Stimulated activated CD8-positive, alpha-beta memory T cell treated with anti-CD3 and anti-CD28 coated beads, Interleukin-7, amount 100 ng/mL, for 24 hours (primary cell): Measurements from ENCODE around the gene CNOT2.
A peak's percentile ranks its signal among the peaks of the same experiment; 100 is the strongest.

Source experiments
- DNase-seq: peaks from one replicate; pipeline ENCODE4 v3.0.0-alpha.2; 2020; ENCODE audit warnings: low read depth

The CNOT2 gene, protein sequence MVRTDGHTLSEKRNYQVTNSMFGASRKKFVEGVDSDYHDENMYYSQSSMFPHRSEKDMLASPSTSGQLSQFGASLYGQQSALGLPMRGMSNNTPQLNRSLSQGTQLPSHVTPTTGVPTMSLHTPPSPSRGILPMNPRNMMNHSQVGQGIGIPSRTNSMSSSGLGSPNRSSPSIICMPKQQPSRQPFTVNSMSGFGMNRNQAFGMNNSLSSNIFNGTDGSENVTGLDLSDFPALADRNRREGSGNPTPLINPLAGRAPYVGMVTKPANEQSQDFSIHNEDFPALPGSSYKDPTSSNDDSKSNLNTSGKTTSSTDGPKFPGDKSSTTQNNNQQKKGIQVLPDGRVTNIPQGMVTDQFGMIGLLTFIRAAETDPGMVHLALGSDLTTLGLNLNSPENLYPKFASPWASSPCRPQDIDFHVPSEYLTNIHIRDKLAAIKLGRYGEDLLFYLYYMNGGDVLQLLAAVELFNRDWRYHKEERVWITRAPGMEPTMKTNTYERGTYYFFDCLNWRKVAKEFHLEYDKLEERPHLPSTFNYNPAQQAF

DNA sequence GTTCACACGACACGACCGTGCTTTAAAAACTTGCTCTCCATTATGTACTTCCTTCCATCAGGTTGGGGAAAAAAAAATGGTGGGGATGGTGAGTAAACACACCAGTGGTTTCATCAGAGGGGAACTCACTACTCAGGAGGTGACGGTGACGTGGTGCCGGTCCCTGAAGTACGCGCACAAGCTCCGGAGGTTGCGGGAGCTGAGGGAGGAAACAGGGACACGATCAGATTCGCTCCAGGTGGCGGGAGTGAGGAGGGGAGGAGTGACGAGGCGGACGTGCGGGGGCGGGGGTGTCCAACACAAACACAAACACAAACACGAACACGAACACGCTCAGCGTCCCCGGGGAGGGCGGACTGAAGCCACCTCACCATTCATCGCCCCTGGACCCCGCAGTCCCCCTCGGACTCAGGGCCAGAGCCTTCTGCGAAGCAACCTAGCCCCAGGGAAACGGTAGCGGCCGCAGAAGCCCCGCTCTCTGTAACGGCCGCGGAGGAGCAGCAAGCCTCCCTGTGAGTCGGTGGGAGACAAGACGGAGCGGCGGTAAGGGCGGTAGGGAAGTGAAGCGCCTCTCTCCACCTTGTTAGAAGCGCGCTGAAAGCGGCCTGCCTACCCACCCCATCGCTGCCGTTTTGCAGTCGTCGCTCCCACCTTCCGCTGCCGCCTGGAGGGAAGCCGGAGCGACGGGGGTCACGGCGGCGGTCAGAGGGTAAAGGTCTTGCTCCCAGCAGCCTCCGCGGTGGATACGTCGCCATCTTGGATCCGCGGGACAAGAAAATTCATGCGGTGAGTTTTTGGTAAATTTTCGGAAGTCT lies at the start of gene CNOT2:
Gene CNOT2, plus strand, starts transcription at position 739 of the 815 bp plus-strand sequence. CDS start 34,794 bp downstream, outside the sequence.
- peak; percentile 81 for DNase-seq

DNA sequence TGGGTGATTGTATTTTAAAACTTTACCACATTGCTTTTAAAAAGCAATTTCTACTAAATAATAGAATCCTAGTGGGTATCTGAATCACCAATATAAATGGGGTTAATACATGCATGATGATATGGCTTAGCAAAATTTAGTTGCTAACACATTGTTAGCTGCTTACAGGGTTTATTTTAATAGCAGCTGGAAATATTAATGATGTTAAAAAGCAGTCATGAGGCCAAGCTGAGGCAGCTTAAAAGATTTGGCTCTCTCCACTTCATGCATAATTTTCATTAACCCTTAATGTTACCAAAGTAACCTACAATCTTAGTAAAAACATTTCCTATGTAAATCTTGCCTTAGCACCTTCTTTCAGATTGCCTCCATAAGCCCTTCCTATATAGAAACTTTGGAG lies 49.2 kb upstream of the CNOT2 start:
- DNase-seq, result no peak

- DNase-seq, result no peak
Measured at GRCh38 chr12:70196811-70197281, 46.4 kb upstream of the CNOT2 start.

DNA sequence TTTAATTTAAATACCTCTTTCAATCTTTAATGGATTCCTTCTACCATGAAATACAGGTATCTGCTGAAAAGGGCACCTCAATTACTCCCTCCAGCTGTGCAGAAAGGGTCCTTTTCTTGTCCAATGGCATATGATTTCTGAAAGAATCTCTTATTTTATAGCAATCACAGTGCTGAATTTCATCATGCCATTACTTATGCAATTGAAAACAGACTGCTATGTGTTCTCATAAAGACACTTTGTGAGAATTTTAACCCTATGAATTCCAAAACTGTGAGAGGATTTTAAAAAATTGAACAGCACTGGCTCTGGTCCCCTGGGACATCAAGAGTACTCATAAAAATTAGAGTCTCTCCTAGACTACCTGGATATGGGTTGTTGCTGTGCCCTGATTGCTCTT lies 45.9 kb upstream of the CNOT2 start:
- DNase-seq, result no peak

DNA sequence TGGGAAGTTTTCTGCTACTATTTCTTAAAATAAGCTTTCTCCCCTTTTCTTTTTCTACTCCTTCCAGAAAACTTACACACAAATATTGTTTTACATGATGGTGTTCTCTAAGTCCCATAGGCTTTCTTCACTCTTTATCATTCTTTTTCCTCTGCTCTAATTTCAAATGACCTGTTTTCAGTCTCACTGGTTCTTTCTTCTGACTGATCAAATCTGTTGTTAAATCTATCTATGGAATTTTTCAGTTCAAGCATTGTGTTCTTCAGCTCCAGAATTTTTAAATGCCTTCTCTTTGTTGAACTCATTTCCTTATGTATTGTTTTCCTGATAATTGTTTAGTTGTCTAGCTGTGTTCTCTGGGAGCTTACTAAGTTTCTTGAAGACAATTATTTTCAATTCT lies 29.5 kb upstream of the CNOT2 start:
- DNase-seq, result no peak

GRCh38 chr12:70214972-70215617 lies 28.1 kb upstream of the CNOT2 start:
- no peak for DNase-seq

- DNase-seq, result no peak
Measured at GRCh38 chr12:70217416-70217815, 25.8 kb upstream of the CNOT2 start.

DNA sequence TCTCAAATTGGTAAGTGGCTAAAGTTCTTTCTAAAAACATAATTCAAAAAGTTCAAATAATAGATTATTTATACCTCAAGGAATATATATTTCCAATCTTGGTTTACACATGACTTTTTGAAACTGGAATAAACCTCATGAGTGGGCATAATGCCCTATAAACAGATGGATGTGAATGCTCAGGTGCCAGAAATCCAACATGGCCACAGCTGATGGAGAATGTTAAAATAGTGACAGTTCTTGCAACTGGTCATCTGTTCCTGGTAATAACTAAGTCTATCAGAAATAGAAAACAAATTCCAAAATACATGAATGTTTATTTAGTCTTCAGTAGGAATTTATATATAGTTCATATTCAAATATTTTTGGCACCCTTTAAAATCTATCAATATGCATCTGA lies 21.6 kb upstream of the CNOT2 start:
- no peak for DNase-seq

DNA sequence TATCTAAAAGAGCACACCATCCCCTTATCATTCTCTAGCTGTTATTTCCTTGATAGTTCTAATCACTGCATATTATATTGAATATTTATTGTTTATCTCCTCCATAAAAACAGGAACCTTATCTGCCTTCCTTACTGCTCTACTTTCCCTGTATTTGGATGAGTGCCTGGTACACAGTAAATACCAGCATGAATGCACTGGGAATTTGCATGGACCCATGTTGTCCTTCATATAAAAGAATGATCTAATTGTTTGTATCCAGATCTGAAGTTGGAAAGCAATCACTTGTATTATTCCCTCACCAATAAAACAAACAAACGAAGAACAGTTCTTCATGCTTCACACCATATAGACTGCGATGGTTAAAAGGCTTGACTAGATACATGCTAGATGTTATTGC lies 15.3 kb upstream of the CNOT2 start:
- no peak for DNase-seq

GRCh38 chr12:70230934-70231606 lies 12.2 kb upstream of the CNOT2 start:
- DNase-seq, result no peak

GRCh38 chr12:70236990-70237389 lies 6.2 kb upstream of the CNOT2 start:
- DNase-seq, result no peak

DNA sequence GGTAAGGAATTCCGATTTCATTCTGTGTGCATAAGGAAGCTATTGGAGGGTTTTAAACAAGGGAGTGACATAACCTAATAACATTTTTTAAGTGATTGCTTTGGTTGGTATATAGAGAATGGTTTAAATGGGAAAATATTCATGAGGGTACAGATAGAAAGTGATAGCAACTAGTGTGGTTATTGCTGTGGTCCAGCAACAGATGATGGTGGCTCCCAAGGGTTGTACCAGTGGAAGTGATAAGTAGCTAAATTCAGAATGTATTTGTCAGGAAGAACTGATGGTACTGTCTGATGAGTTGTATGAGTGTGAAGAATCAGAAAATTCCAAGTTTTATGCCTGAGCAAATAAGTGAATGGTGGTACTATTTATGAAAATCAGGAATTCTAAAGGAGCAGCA lies 2.6 kb upstream of the CNOT2 start:
- no peak for DNase-seq

GRCh38 chr12:70241845-70242244 lies 1.4 kb upstream of the CNOT2 start:
- no peak for DNase-seq

DNA sequence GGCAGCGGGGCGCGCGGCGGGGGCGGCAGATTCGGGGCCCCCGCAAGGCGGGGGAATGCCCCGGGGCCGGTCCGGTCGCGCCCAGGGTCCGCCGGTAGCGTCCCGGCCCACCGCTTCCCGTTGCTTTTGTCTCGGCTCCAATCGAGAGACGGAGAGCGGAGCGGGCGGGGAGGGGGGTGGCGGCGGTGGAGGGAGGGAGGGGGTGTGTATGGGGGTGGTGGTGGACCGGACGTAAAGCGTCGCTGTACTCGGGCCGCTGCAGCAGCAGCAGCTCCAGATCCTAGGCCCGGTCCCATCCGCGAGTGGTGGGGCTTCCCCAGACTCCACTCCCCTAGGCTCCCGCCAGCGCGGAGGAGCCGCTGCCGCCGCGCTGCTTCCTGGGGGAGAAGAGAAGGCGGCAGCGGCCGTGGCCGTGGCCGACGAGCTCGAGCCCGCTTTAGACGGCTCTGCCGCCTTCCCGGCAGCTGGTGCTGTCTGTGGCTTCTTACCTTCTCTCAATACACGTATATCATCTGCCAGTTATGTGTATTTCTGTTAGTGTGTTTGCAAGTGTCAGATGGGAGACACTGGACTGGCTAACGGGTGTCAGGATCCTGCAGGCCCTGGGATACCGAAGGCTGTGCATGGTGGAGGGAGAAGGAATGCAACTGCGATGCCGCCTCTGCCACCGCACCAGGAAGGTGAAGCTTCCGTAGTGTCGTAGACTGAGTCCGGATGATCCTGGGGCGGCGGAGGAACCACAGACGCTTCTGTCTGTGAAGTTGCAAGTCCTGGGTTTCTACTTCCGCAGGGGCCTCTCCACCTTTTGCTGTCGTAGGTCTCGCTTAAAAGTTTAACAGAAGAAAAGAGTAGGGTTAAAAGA lies 508 bp downstream of the CNOT2 start:
- peak; percentile 37 for DNase-seq

- DNase-seq, result no peak
Measured at GRCh38 chr12:70244409-70244808, 1.2 kb downstream of the CNOT2 start.

DNA sequence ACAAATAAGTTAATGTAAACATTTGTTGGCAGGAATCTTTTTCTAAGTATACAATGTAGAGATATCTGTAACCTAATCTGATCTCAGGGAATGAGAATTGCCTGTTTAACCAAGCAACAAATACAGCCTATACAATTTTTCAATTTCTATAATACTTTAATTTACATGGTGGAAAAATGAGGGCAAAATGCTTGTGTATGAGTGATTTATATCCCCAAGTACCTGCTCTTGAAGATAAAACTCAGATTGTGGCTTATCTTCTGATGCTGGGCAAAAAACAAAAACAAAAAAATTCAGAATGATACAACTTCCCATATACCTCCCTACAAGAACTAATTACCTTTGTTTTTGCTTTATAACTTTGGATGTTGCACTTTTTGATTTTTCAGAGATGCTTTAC lies 2.2 kb downstream of the CNOT2 start:
- no peak for DNase-seq

GRCh38 chr12:70246580-70246979 lies 3.3 kb downstream of the CNOT2 start:
- no peak for DNase-seq

DNA sequence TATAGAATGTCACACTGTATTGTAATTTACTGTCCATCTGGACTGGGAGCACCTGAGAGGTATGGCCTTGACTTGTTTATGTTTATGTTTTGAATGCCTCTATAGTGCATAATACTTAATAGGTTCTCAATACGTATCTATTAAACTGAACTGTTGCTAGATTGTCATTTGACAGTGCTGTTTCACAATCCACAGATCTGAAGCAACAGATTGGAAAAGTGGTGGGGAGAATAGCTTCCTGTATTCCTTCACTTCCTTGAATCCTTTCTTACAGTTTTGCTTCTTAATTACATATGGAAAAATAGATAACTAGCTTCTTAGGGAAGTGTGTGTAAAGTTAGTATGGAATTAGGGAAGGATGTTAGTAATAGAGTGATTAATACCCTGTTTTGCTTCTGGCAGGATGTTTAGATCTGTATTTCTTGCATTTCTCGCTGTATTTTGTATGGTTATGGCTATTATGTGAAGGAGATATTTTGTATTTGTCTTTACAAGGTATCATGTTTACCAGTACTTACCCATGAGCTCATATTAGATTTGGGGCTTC lies 4.5 kb downstream of the CNOT2 start:
- no peak for DNase-seq

- no peak for DNase-seq
Measured at GRCh38 chr12:70248876-70249275, 5.6 kb downstream of the CNOT2 start.

- DNase-seq, result no peak
Measured at GRCh38 chr12:70249903-70250302, 6.7 kb downstream of the CNOT2 start.

DNA sequence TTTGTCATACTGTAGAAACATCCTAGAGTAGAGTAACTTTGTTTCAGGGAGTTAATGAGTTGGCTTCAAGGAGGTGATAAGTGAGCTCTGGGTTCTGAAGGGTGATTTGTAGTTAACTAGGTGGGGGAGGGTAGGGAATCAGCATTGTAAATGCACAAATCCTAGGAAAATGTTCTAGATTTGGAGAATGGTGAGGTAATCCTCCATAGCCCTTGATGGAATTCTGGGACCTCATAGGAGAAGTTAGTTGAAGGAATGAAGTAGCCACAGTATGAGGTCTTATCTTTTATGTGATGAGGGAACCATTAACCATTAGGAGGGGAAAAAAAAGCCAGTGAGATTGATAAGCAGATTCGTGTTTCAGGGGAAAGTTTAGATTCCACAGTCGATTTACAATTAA lies 8.0 kb downstream of the CNOT2 start:
- DNase-seq, result no peak
